Measurements from ENCODE around the gene FMN1. TPM values are rescaled to one million over a fixed set of nuclear protein-coding genes. Genes with fewer than 3 reads are reported as not detected.

Gene FMN1
- total RNA-seq, 1 experiment from 2014 or later, result 3.9 TPM

DNA sequence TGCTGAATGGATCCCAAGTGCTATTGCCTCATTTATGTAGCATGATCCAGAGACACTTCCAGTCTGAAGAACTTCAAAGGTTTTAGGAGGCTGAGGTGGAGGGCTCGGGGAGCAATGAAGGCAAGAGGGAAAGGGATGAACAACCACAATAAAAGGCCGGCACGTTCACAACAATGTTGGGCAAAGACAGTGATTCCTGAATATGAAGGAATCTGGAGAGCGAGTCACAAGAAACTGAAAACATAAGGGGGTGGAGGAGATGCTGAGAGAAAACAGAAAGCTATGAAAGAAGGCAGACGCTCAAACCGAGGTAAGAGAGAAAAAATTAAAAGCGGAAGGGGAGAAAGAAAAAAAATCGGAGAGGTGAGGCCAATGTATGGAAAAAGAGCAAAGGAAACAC is 356.6 kb downstream of the FMN1 start:
- Histone ChIP-seq H3K27me3 (ENCODE audit: control insufficient read depth, insufficient read depth, low read length) (no peaks in the 10 kb centered on the region; the same call in 1 of the 2 replicates), H3K27ac (ENCODE audit: low read length) (no peak overlapping the region), H3K9me3 (ENCODE audit: control insufficient read depth, insufficient read depth, low read depth, low read length) (no peaks in the 10 kb centered on the region), H3K4me1 (ENCODE audit: control insufficient read depth, insufficient read depth, low read length) (no peaks in the 10 kb centered on the region), H3K36me3 (ENCODE audit: control insufficient read depth, insufficient read depth, low read length) (no peaks in the 10 kb centered on the region), H3K4me3 (ENCODE audit: low read depth in 2 of 2, low read length in 2 of 2) (no peak overlapping the region)
- in situ Hi-C loops (cut with HindIII; ENCODE audit: low pct_unique_long_range_greater_than_20kb, low sequenced_read_pairs) (no loop called here), intact Hi-C loops (cut with micrococcal nuclease; ENCODE audit: unreplicated experiment) (no loop called here)
- ChIA-PET POLR2A (no interaction called here), CTCF (interaction anchor here (0.5 kb wide), 1 partner anchor 19 kb away, joined by 6 read pairs; no protein-coding TSS in a partner anchor)
- DNase-seq (ENCODE audit: low read depth, low spot score), result no peak
- no peak for ATAC-seq
- TF ChIP-seq TCF7L2 (IDR thresholded peaks at IDR 0.05; ENCODE audit: low read depth, low read length) (no peak), SIN3A (IDR thresholded peaks at IDR 0.05; ENCODE audit: borderline replicate concordance, insufficient read depth, low read depth, low read length) (no peak), POLR2AphosphoS5 (IDR thresholded peaks at IDR 0.05; ENCODE audit: low read depth, low read length) (no peak)
- TF ChIP-seq, protein P1, sequence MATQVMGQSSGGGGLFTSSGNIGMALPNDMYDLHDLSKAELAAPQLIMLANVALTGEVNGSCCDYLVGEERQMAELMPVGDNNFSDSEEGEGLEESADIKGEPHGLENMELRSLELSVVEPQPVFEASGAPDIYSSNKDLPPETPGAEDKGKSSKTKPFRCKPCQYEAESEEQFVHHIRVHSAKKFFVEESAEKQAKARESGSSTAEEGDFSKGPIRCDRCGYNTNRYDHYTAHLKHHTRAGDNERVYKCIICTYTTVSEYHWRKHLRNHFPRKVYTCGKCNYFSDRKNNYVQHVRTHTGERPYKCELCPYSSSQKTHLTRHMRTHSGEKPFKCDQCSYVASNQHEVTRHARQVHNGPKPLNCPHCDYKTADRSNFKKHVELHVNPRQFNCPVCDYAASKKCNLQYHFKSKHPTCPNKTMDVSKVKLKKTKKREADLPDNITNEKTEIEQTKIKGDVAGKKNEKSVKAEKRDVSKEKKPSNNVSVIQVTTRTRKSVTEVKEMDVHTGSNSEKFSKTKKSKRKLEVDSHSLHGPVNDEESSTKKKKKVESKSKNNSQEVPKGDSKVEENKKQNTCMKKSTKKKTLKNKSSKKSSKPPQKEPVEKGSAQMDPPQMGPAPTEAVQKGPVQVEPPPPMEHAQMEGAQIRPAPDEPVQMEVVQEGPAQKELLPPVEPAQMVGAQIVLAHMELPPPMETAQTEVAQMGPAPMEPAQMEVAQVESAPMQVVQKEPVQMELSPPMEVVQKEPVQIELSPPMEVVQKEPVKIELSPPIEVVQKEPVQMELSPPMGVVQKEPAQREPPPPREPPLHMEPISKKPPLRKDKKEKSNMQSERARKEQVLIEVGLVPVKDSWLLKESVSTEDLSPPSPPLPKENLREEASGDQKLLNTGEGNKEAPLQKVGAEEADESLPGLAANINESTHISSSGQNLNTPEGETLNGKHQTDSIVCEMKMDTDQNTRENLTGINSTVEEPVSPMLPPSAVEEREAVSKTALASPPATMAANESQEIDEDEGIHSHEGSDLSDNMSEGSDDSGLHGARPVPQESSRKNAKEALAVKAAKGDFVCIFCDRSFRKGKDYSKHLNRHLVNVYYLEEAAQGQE (IDR thresholded peaks at IDR 0.05; ENCODE audit: insufficient read depth in 1 of 2, low read depth in 2 of 2, low read length in 1 of 2), result no peak
- TF ChIP-seq, protein P2, sequence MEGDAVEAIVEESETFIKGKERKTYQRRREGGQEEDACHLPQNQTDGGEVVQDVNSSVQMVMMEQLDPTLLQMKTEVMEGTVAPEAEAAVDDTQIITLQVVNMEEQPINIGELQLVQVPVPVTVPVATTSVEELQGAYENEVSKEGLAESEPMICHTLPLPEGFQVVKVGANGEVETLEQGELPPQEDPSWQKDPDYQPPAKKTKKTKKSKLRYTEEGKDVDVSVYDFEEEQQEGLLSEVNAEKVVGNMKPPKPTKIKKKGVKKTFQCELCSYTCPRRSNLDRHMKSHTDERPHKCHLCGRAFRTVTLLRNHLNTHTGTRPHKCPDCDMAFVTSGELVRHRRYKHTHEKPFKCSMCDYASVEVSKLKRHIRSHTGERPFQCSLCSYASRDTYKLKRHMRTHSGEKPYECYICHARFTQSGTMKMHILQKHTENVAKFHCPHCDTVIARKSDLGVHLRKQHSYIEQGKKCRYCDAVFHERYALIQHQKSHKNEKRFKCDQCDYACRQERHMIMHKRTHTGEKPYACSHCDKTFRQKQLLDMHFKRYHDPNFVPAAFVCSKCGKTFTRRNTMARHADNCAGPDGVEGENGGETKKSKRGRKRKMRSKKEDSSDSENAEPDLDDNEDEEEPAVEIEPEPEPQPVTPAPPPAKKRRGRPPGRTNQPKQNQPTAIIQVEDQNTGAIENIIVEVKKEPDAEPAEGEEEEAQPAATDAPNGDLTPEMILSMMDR (IDR thresholded peaks at IDR 0.05), result no peak
- BruUV-seq (replicated peaks), result no TSS peak

GRCh38 chr15:32834156-32834555 is 360.4 kb downstream of the FMN1 start:
- DNase-seq (ENCODE audit: low read depth, low spot score) (no peak), ATAC-seq (no peak)
- H3K27me3 ChIP-seq (ENCODE audit: control insufficient read depth, insufficient read depth, low read length), result no peaks in the 10 kb centered on the region
- POLR2A ChIA-PET, result interaction anchor here (0.6 kb wide), 1 partner anchor 146 kb away, joined by 4 read pairs; no protein-coding TSS in a partner anchor
- BruUV-seq (replicated peaks), result no TSS peak
- CTCF ChIA-PET, result no interaction called here
- no peaks in the 10 kb centered on the region for H3K36me3 ChIP-seq (ENCODE audit: control insufficient read depth, insufficient read depth, low read length)
- H3K9me3 ChIP-seq (ENCODE audit: control insufficient read depth, insufficient read depth, low read depth, low read length), result no peaks in the 10 kb centered on the region
- H3K4me1 ChIP-seq (ENCODE audit: control insufficient read depth, insufficient read depth, low read length), result no peaks in the 10 kb centered on the region
- intact Hi-C loops (cut with micrococcal nuclease; ENCODE audit: unreplicated experiment), result no loop called here
- in situ Hi-C loops (cut with HindIII; ENCODE audit: low pct_unique_long_range_greater_than_20kb, low sequenced_read_pairs), result no loop called here
- H3K27ac ChIP-seq (ENCODE audit: low read length), result no peak overlapping the region
- TF ChIP-seq TCF7L2 (IDR thresholded peaks at IDR 0.05; ENCODE audit: low read depth, low read length) (no peak), POLR2AphosphoS5 (IDR thresholded peaks at IDR 0.05; ENCODE audit: low read depth, low read length) (no peak), SIN3A (IDR thresholded peaks at IDR 0.05; ENCODE audit: borderline replicate concordance, insufficient read depth, low read depth, low read length) (no peak)
- TF ChIP-seq, protein P2 (IDR thresholded peaks at IDR 0.05), result no peak
- TF ChIP-seq, protein P1 (IDR thresholded peaks at IDR 0.05; ENCODE audit: insufficient read depth in 1 of 2, low read depth in 2 of 2, low read length in 1 of 2), result no peak
- no peak overlapping the region for H3K4me3 ChIP-seq (ENCODE audit: low read depth in 2 of 2, low read length in 2 of 2)
